Panc1 (cell line): ENCODE measurements around the gene ZFHX3. TPM values are rescaled to one million over a fixed set of nuclear protein-coding genes. Genes with fewer than 3 reads are reported as not detected.

Source experiments
- ATAC-seq: fragments of 200-7000 bp; cut with Tn5 transposase; 2 replicates; pipeline ENCODE4 v1.9.1; 2020; ENCODE audit warnings: mild to moderate bottlenecking, moderate library complexity
- BruUV-seq: library from RNA; stranded (reverse); fragments of 400-500 nt; replicated peaks from 2 replicates; lab custom pipeline; 2021; lab: Mats Ljungman, UMichigan
- CTCF ChIA-PET: fragments of 300-600 bp; sonication (Branson Sonifier 250); formaldehyde crosslinking; loops from one replicate; lab custom pipeline; 2022; ENCODE audit warnings: antibody characterized with exemption; lab: Charles Lee
- POLR2A ChIA-PET: fragments of 300-600 bp; sonication (Branson Sonifier 250); formaldehyde crosslinking; loops from one replicate; lab custom pipeline; 2022; ENCODE audit warnings: antibody characterized with exemption; lab: Charles Lee
- DNase-seq: peaks from one replicate; pipeline ENCODE4 v3.0.0-alpha.2; 2010; ENCODE audit warnings: low read depth, low spot score
- H3K27ac ChIP-seq: 2 replicates; pipeline ENCODE4 v1.5.1; 2011; ENCODE audit warnings: mild to moderate bottlenecking, low read length, inconsistent platforms
- H3K27me3 ChIP-seq: fragments of 200-500 bp; sonication (Bioruptor generic); 2 replicates; pipeline ENCODE4 v1.6.0; 2014; ENCODE audit warnings: low read length, inconsistent platforms; ENCODE audit not compliant: control insufficient read depth, insufficient read depth
- H3K36me3 ChIP-seq: fragments of 200-500 bp; sonication (Bioruptor generic); 2 replicates; pipeline ENCODE4 v1.5.1; 2014; ENCODE audit warnings: inconsistent platforms, mild to moderate bottlenecking, low read length, moderate library complexity; ENCODE audit not compliant: control insufficient read depth, insufficient read depth
- H3K4me1 ChIP-seq: 2 replicates; pipeline ENCODE4 v1.5.1; 2011; ENCODE audit warnings: inconsistent platforms, mild to moderate bottlenecking, low read length, moderate library complexity; ENCODE audit not compliant: control insufficient read depth, insufficient read depth
- H3K4me3 ChIP-seq, 2 experiments: 2 replicates each; pipeline ENCODE4 v1.5.1; 2011 to 2012; ENCODE audit warnings: low read depth in 2 of 2, low read length in 2 of 2, mild to moderate bottlenecking in 2 of 2, inconsistent platforms in 1 of 2, moderate library complexity in 1 of 2
- H3K9me3 ChIP-seq: fragments of 200-500 bp; sonication (Bioruptor generic); 2 replicates; pipeline ENCODE4 v1.5.1; 2014; ENCODE audit warnings: low read depth, mild to moderate bottlenecking, inconsistent platforms, low read length, moderate library complexity; ENCODE audit not compliant: control insufficient read depth, insufficient read depth
- CTCF ChIP-seq: fragments of 450-650 bp; IDR thresholded peaks from 2 replicates; pipeline ENCODE4 v1.5.1; 2017; ENCODE audit warnings: mild to moderate bottlenecking
- POLR2AphosphoS5 ChIP-seq: IDR thresholded peaks from 2 replicates; pipeline ENCODE4 v1.6.1; 2012; ENCODE audit warnings: mild to moderate bottlenecking, low read depth, low read length, moderate library complexity
- REST ChIP-seq, 2 experiments: IDR thresholded peaks; 2 replicates each; pipeline ENCODE4 v1.6.1; 2011 to 2012; ENCODE audit warnings: low read depth in 2 of 2, control low read depth in 1 of 2, low read length in 1 of 2, mild to moderate bottlenecking in 1 of 2, moderate library complexity in 1 of 2; ENCODE audit not compliant: insufficient read depth in 1 of 2
- SIN3A ChIP-seq: IDR thresholded peaks from 2 replicates; pipeline ENCODE4 v1.6.1; 2012; ENCODE audit warnings: low read depth, mild to moderate bottlenecking, low read length, moderate library complexity, borderline replicate concordance; ENCODE audit not compliant: insufficient read depth
- TCF7L2 ChIP-seq: IDR thresholded peaks from 2 replicates; pipeline ENCODE4 v1.6.1; 2011; ENCODE audit warnings: mild to moderate bottlenecking, low read depth, low read length, inconsistent platforms
- in situ Hi-C: cut with HindIII; loops from 2 replicates; pipeline ENCODE4 v1.10.0; 2016; ENCODE audit warnings: low sequenced_read_pairs, low pct_unique_long_range_greater_than_20kb
- intact Hi-C: fragments of 100-400 bp; cut with micrococcal nuclease; formaldehyde crosslinking; loops from one replicate; pipeline ENCODE4 v1.10.0; 2022; ENCODE audit not compliant: unreplicated experiment
- total RNA-seq: library from RNA; stranded (reverse); gene quantifications from one replicate; pipeline ENCODE4 v1.2.1, GENCODE V29; 2021; ENCODE audit not compliant: unreplicated experiment

The ZFHX3 gene
- total RNA-seq, 1 experiment from 2014 or later, result 7.1 TPM

- Histone ChIP-seq H3K9me3 (no peaks in the 10 kb centered on the region), H3K4me3 (no peak overlapping the region), H3K27ac (no peak overlapping the region), H3K36me3 (no peaks in the 10 kb centered on the region), H3K27me3 (no peaks in the 10 kb centered on the region), H3K4me1 (no peaks in the 10 kb centered on the region)
- no TSS peak for BruUV-seq
- TF ChIP-seq REST (IDR thresholded peaks at IDR 0.05; ENCODE audit: insufficient read depth in 1 of 2, low read depth in 2 of 2, low read length in 1 of 2), result no peak
- no peak for TF ChIP-seq CTCF
- no peak for TF ChIP-seq TCF7L2
- TF ChIP-seq SIN3A, result no peak
- TF ChIP-seq POLR2AphosphoS5, result no peak
- DNase-seq, result no peak
- in situ Hi-C loops (no loop called here), intact Hi-C loops (no loop called here)
- ChIA-PET CTCF (no interaction called here), POLR2A (no interaction called here)
- no peak for ATAC-seq
Measured at GRCh38 chr16:72939247-72939646, 108.7 kb downstream of the ZFHX3 start.

GRCh38 chr16:72938795-72939164, 109.1 kb downstream of the ZFHX3 start:
- in situ Hi-C loops, result no loop called here
- no peak overlapping the region for H3K27ac ChIP-seq
- H3K27me3 ChIP-seq, result no peaks in the 10 kb centered on the region
- ChIA-PET POLR2A (no interaction called here), CTCF (no interaction called here)
- H3K9me3 ChIP-seq, result no peaks in the 10 kb centered on the region
- H3K4me3 ChIP-seq, result no peak overlapping the region
- ATAC-seq (no peak), DNase-seq (no peak)
- H3K4me1 ChIP-seq, result no peaks in the 10 kb centered on the region
- H3K36me3 ChIP-seq, result no peaks in the 10 kb centered on the region
- no TSS peak for BruUV-seq
- intact Hi-C loops, result no loop called here
- TF ChIP-seq TCF7L2, result no peak
- no peak for TF ChIP-seq REST (IDR thresholded peaks at IDR 0.05; ENCODE audit: insufficient read depth in 1 of 2, low read depth in 2 of 2, low read length in 1 of 2)
- no peak for TF ChIP-seq CTCF
- no peak for TF ChIP-seq POLR2AphosphoS5
- no peak for TF ChIP-seq SIN3A
